Heart left ventricle (tissue), 13 donors: Measurements from ENCODE around the gene SEC22A.

Experiments used
- CTCF ChIP-seq, 12 donors: fragments of 200-600 bp; sonication (generic) in 4 of 12; IDR thresholded peaks; one replicate each; pipeline versions ENCODE4 v1.5.0 to v1.8.0; 2018 to 2022; ENCODE audit warnings: antibody characterized with exemption in 12 of 12, mild to moderate bottlenecking in 5 of 12
- POLR2A ChIP-seq, 2 donors: fragments of 450-650 bp; IDR thresholded peaks; one replicate each; pipeline ENCODE4 v1.6.1; 2017; ENCODE audit warnings: antibody characterized with exemption in 2 of 2, mild to moderate bottlenecking in 2 of 2, moderate library complexity in 2 of 2
- donor health status: ischemic (EF 13 %, LVEDD 7.1; RV severe dilation, severe dysfunction).
- donor health status: DM: no; HTN: yes; CAD: no.
- donor health status: DM: no; HTN: no; CAD: no.
- donor health status: ischemic (EF 25% LVEDD 6.9; RV normal size, moderate dysfunction).
- donor health status: ischemic (EF 25% LVEDD 5.7; RV mildly dilated, moderate dysfunction).
- donor health status: ischemic (EF 35%, LVEDD 5.7; RV mildly dilated, moderate dysfunction).
- donor health status: nonischemic (EF 11% LVEDD 7.7; RV severe dilation, severe dysfunction).
- donor health status: DM: yes; HTN: yes; CAD: no.
- donor health status: PGD.
- donor health status: ischemic (EF 29% LVEDD 5.4; RV normal size, mild dysfunction).
- donor health status: nonischemic (EF 23%, LVEDD 6.1; RV moderate dilation, normal function).

DNA sequence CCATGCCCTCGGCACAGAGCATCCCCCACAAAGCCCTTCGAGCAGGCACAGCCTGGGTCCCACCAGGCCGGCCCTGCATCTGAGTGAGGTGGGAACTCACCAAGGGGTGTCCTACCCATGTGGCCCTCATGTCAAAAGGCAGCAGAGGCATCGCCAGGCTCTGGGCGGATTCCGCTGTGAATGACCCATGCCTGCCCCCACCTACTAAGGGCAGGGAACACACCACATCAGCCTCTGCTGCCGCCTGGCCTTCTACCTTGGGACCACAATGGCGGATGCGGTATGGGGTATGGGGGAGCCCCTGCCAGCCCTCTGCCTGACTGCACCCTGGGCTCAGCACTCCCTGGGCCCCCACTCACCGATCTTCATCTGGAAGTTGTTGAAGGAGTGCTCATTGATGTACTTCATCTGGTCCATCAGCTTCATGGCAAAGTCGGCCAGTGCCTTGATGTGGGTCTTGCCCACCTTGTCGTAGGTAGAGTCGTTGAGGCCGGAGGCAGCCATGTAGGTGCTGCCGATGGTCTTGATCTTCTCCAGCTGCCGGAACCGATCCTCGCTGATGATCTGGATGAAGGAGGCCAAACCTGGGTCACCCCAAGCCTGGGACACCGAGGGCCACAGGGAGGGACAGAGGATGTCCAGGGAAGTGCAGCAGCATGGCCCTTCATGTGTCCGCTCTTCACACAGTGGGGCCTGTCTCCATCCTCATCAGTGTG lies 87.8 kb downstream of the SEC22A start:
- no peak for TF ChIP-seq POLR2A (IDR thresholded peaks at IDR 0.05)
- no peak for TF ChIP-seq CTCF (IDR thresholded peaks at IDR 0.05)
